Type B pancreatic cell (in vitro differentiated cells): ENCODE data around the gene PEX10. TPM values are rescaled to one million over a fixed set of nuclear protein-coding genes. Genes with fewer than 3 reads are reported as not detected.
A peak's percentile ranks its signal among the peaks of the same experiment; 100 is the strongest.
"Not testable (repeated sequence)": the region's sequence is repeated elsewhere in the genome, so short reads cannot be mapped to it uniquely, and the experiment has no call there.

ENCODE experiments used
- DNase-seq: peaks from one replicate; pipeline ENCODE4 v3.0.0; 2021; ENCODE audit warnings: mixed read lengths; ENCODE audit not compliant: unreplicated experiment; ENCODE audit errors: extremely low spot score
- H3K27ac Mint-ChIP-seq: 2 replicates; pipeline ENCODE4 v1.8.0; 2021; ENCODE audit warnings: mild to moderate bottlenecking, mixed read lengths
- H3K27me3 Mint-ChIP-seq: 2 replicates; pipeline ENCODE4 v1.8.0; 2021; ENCODE audit warnings: mixed read lengths
- H3K36me3 Mint-ChIP-seq: 2 replicates; pipeline ENCODE4 v1.8.0; 2021; ENCODE audit warnings: mixed read lengths
- H3K4me1 Mint-ChIP-seq: one replicate; pipeline ENCODE4 v1.8.0; 2021; ENCODE audit warnings: mixed read lengths; ENCODE audit not compliant: unreplicated experiment
- H3K4me3 Mint-ChIP-seq: 2 replicates; pipeline ENCODE4 v1.8.0; 2021; ENCODE audit warnings: mild to moderate bottlenecking, mixed read lengths
- H3K9me3 Mint-ChIP-seq: 2 replicates; pipeline ENCODE4 v1.8.0; 2021; ENCODE audit warnings: mixed read lengths
- long read RNA-seq: library from polyadenylated mRNA; unstranded; transcript quantifications from one replicate; pipeline ENCODE4 v2.0.0, GENCODE V29; 2020
- total RNA-seq: library from RNA; stranded (reverse); gene quantifications from 2 replicates; pipeline ENCODE4 v1.2.1, GENCODE V29; 2021; ENCODE audit warnings: low replicate concordance
- TF ChIP-seq, protein P1 (sequence below): fragments of 200-600 bp; sonication (generic); conservative IDR thresholded peaks from 2 replicates; pipeline ENCODE4 v1.5.0; 2021; ENCODE audit warnings: antibody characterized with exemption, mild to moderate bottlenecking

Gene PEX10
- 26.7 and 27.3 TPM in 2 replicates for total RNA-seq
- long read RNA-seq, partial matches to known transcripts, result 1 of 2 reads
- long read RNA-seq, other reads (novel, unspliced or antisense), result 0 of 2 reads

DNA sequence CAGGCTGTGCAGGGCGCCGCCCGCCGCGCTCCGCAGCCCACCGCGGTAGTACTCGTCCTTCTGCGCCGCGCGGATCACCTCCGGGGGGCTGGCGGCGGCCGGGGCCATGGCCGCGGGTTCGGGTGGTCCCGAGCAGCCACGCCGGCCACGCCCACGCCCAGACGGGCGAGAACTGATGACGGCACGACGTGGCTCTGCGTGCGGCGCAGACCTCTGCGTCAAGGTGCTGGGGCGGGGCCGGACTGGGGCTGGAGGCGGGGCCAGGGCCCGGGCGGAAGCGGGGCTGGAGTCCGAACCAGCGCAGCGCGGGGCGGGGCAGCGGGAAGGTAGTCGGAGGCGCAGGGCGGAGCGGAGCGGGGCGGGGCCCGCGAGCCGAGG lies at the start of gene PEX10:
Gene PEX10 (minus strand): TSS at position 170 of the 378 bp plus-strand sequence. CDS start 62 bp downstream, at position 108.
- Mint-ChIP-seq H3K27me3 (peaks cover 12% of the 10 kb centered on the region), H3K9me3 (no peaks in the 10 kb centered on the region), H3K4me1 (peaks cover 8% of the 10 kb centered on the region), H3K36me3 (no peaks in the 10 kb centered on the region), H3K4me3 (peak within 1 kb of the TSS; percentile 92), H3K27ac (peak within 1 kb of the TSS; percentile 89)
- peak; percentile 99 for DNase-seq
- TF ChIP-seq, protein P1, sequence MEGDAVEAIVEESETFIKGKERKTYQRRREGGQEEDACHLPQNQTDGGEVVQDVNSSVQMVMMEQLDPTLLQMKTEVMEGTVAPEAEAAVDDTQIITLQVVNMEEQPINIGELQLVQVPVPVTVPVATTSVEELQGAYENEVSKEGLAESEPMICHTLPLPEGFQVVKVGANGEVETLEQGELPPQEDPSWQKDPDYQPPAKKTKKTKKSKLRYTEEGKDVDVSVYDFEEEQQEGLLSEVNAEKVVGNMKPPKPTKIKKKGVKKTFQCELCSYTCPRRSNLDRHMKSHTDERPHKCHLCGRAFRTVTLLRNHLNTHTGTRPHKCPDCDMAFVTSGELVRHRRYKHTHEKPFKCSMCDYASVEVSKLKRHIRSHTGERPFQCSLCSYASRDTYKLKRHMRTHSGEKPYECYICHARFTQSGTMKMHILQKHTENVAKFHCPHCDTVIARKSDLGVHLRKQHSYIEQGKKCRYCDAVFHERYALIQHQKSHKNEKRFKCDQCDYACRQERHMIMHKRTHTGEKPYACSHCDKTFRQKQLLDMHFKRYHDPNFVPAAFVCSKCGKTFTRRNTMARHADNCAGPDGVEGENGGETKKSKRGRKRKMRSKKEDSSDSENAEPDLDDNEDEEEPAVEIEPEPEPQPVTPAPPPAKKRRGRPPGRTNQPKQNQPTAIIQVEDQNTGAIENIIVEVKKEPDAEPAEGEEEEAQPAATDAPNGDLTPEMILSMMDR, result no peak

DNA sequence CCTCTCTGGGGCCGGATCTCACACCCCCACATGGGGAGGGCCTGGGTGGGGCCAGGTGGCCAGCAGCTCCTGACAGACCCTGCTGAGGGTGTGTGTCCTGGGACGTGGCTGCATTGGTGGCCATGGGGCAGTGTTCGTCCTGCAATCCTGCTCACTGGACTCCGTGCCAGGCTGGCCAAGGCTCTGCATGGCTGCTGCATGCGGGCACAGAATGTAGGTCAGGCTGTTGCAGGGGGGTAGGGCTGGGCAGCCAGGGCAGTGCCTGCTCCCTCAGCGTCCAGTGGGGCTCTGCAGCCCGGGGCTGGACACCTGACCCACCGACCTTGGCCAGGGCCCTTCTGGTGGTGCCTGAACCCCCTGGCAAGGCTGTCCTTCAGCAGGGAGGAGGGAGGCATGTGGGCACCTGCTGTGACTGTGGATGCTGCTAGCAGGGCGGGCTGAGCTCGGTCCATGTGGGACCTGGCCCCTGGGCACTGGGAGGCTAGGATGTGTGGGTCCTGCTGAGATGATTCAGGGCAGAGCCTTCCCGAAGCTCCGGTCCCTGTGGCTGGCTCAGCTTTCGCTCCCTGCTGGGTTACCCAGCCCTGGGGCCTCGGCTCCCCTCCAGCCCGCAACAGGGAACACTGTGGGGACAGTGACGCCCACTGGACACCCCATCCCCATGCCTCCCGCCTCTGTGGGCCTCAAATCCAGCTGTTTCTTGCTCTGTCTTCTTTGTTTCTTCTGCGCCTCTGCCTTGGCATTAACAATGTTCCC lies 48.8 kb upstream of the PEX10 start:
- TF ChIP-seq, protein P1, result no peak
- Mint-ChIP-seq H3K27ac (no peak overlapping the region), H3K36me3 (no peaks in the 10 kb centered on the region), H3K4me1 (peaks cover 5% of the 10 kb centered on the region), H3K9me3 (no peaks in the 10 kb centered on the region), H3K27me3 (peaks cover 14% of the 10 kb centered on the region), H3K4me3 (no peak overlapping the region)
- no peak for DNase-seq

DNA sequence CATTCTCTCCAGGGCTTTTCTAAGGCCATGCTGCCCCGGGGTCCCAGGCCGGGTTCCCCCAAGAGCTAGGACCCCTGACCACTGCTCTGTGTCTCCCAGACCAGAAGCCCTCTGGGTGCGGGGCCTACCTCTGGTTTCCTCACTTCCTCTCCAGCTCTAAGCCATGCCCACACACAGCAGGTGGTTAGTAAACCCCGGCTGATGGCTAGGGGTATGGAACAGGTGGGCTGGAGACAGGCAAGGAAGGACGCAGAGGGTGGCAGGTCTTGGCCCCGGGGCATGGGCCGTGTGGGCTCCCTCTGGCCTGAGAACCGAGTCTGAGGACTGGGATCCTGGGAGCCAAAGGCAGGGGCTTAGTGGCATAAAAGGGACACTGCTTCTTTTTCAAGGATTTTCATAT lies 47.8 kb upstream of the PEX10 start:
- Mint-ChIP-seq H3K9me3 (no peaks in the 10 kb centered on the region), H3K27me3 (peaks cover 14% of the 10 kb centered on the region), H3K4me1 (peaks cover 5% of the 10 kb centered on the region), H3K36me3 (no peaks in the 10 kb centered on the region), H3K27ac (no peak overlapping the region), H3K4me3 (no peak overlapping the region)
- TF ChIP-seq, protein P1, result no peak
- no peak for DNase-seq

DNA sequence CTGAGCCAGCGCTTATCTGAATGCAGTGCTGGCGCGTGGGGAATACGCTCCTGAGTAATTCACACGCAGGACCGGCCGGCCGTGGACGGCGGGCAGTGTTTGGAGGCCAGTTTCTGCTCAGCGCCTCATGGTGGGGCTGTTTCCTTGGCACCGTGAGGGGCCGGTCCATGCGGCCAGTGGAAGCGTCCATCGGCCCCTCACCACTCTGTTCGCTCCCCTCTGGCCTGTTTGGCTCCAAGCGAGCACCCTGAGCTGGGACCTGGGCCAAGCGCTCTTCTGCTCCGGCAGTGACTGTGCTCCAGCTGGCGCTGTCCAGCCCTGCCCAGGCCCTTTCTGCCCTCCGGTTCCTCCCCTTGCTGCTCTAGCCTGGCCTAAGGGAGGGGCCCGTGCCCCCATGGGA lies 47.4 kb upstream of the PEX10 start:
- Mint-ChIP-seq H3K4me3 (no peak overlapping the region), H3K9me3 (no peaks in the 10 kb centered on the region), H3K4me1 (peaks cover 5% of the 10 kb centered on the region), H3K27ac (no peak overlapping the region), H3K36me3 (no peaks in the 10 kb centered on the region), H3K27me3 (peaks cover 13% of the 10 kb centered on the region)
- DNase-seq, result no peak
- TF ChIP-seq, protein P1, result no peak

DNA sequence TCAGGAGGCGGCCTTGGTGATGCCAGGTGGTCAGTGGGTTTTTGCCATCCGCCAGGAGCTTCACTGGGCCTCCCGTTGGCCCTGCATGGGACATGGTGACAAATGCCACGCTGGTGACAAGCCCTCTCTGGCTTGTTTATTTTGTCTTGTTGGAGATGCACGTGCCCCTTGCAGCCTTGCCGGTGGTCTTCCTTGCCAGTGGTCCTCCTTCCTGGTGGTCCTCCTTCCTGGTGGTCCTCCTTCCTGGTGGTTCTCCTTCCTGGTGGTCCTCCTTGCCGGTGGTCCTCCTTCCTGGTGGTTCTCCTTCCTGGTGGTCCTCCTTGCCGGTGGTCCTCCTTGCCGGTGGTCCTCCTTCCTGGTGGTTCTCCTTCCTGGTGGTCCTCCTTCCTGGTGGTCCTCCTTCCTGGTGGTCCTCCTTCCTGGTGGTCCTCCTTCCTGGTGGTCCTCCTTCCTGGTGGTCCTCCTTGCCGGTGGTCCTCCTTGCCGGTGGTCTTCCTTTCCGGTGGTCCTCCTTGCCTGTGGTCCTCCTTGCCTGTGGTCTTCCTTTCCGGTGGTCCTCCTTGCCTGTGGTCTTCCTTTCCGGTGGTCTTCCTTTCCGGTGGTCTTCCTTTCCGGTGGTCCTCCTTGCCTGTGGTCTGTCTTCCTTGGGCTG lies 46.9 kb upstream of the PEX10 start:
- not testable (repeated sequence) for DNase-seq, H3K4me3 Mint-ChIP-seq, H3K9me3 Mint-ChIP-seq, H3K27me3 Mint-ChIP-seq, H3K36me3 Mint-ChIP-seq, H3K27ac Mint-ChIP-seq, H3K4me1 Mint-ChIP-seq

DNA sequence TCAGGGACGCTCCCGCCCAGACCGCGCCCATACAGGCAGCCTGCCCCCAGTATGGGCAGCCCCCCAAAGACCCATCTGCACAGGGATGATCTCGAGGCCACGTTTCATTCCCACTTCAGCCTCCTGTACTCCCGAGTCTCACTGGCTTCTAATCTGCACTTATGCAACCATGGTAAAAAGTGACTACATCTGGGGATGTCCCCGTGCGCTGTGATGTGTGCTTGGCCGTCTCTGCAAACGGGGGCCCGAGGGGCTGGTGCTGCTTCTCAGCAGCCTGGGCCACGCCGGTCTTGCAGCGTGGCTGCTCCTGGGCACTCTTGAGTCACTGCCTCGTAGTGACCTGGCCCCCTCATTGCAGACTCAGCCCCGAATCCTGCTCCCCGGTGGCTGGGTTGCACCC lies 46.3 kb upstream of the PEX10 start:
- no peaks in the 10 kb centered on the region for H3K9me3 Mint-ChIP-seq
- no peaks in the 10 kb centered on the region for H3K36me3 Mint-ChIP-seq
- peaks cover 6% of the 10 kb centered on the region for H3K27me3 Mint-ChIP-seq
- TF ChIP-seq, protein P1, result no peak
- H3K4me3 Mint-ChIP-seq, result no peak overlapping the region
- peaks cover 5% of the 10 kb centered on the region for H3K4me1 Mint-ChIP-seq
- DNase-seq, result no peak
- no peak overlapping the region for H3K27ac Mint-ChIP-seq
